GM12878 (cell line): ENCODE measurements around the gene UMAD1.

Experiments used
- MYB ChIP-seq: fragments of 150-350 bp; IDR thresholded peaks from 2 replicates; pipeline ENCODE4 v1.6.1; 2014; ENCODE audit warnings: mild to moderate bottlenecking, low read depth, low read length, borderline replicate concordance
- RAD21 ChIP-seq: IDR thresholded peaks from 2 replicates; pipeline ENCODE4 v1.6.1; 2011; ENCODE audit warnings: mild to moderate bottlenecking, low read depth, low read length, moderate library complexity; ENCODE audit not compliant: insufficient read depth
- REST ChIP-seq: IDR thresholded peaks from 2 replicates; pipeline ENCODE4 v1.6.1; 2012; ENCODE audit warnings: mild to moderate bottlenecking, low read depth, low read length
- SMAD5 ChIP-seq: IDR thresholded peaks from 2 replicates; pipeline ENCODE4 v1.6.1; 2016; ENCODE audit warnings: antibody characterized with exemption, low read depth
- YY1 ChIP-seq: IDR thresholded peaks from 2 replicates; pipeline ENCODE4 v1.6.1; 2011; ENCODE audit warnings: low read depth, mild to moderate bottlenecking, low read length
- ZBTB11 ChIP-seq: fragments of 450-650 bp; formaldehyde crosslinking; IDR thresholded peaks from 2 replicates; pipeline ENCODE4 v1.5.0; 2022; ENCODE audit warnings: mild to moderate bottlenecking, missing genetic modification characterization

GRCh38 chr7:7628476-7628875, 12.1 kb upstream of the UMAD1 start:
- TF ChIP-seq ZBTB11 (CRISPR knock-in tag) (no peak), MYB (no peak), SMAD5 (no peak), YY1 (no peak), RAD21 (no peak), REST (no peak)
